ENCODE results near the gene SSC5D.

The SSC5D gene

GRCh38 chr19:55467236-55468053, 20.8 kb upstream of the SSC5D start:
- FAIRE-seq (peak; percentile 64), DNase-seq (ENCODE audit: extremely low spot score, insufficient read length, low read depth) (peak; percentile 54)

DNA sequence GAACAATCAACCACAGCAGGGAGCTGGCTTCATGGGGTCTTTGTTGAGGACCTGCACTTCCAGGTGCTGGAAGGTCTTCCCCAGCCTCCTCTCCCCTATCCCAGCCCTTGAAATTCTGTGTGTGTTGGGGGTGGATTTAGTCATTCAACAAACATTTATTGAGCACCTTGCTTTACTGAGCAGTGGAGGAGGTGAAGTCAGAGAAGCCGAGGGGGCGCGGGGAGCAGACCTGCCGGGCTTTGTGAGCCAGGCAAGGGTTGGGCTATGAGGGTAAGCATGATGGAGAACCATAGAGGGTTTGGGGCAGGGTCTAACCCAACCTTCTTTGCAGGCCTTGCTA, 20.2 kb upstream of the SSC5D start:
- FAIRE-seq, result no peak

DNA sequence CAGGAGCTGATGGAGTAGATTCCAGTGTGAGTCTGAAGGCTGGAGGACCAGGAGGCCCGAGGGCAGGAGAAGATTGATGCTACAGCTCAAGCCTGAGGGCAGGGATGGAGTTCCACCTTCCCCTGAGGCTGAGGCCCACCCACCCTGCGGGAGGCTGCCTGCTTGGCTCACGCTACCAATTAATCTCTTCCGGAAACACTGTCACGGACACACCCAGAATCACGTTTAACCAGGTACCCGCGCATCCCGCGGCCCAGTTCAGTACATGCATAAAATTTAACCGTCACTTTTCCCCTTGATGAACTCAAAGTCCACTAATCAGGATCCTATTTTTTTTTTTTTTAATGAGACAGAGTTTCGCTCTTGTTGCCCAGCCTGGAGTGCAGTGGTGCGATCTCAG, 17.0 kb upstream of the SSC5D start:
- FAIRE-seq (no peak), DNase-seq (ENCODE audit: extremely low spot score, insufficient read length, low read depth) (no peak)

More for the DNA sequence above, 20.2 kb upstream of the SSC5D start:
- no peak for DNase-seq (ENCODE audit: extremely low spot score, insufficient read length, low read depth)

- DNase-seq (ENCODE audit: extremely low spot score, insufficient read length, low read depth) (no peak), FAIRE-seq (no peak)
Observed at GRCh38 chr19:55472463-55472862, 15.8 kb upstream of the SSC5D start.

- FAIRE-seq, result no peak
- DNase-seq (ENCODE audit: extremely low spot score, insufficient read length, low read depth), result no peak
Observed at GRCh38 chr19:55473225-55474012, 14.8 kb upstream of the SSC5D start.

- FAIRE-seq, result no peak
Observed at GRCh38 chr19:55474269-55475265, 13.7 kb upstream of the SSC5D start.

DNA sequence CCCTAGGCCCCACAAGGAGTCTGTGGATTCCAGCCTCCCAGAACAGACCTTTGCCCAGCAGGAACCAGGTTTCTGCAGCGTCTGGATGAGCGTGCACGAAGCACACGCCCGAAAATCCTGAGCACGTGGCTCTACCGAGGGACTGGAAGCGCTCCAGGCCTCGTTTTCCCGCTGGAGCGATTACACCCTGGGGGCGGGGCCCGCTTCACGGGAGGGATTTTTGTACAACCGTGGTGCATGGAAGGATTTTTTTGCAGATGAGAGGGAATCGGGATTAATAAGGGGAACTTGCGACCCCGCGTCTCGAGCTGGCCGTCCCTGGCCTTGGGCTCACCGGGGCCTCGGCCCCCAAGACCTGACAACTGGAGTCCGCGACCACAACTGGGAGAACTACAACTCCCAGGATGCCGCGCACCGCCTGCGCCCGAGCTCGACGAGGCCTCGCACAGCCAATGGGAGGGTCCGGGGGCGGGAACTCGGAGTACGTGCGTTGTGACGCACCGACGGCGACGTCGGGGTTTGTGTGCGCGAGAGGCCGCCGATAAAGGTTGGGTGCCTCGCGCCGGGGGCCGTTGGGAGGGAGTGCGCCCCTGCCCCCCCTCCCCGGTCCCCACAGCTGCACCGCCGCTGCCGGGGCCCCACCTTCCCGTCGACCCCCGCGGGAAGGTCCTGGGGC, 12.0 kb upstream of the SSC5D start, which contains the start of gene ZNF628:
TSS of gene ZNF628 (plus strand) at position 518 of the 676 bp plus-strand sequence. CDS start 3,294 bp downstream, outside the sequence.
- DNase-seq (ENCODE audit: extremely low spot score, insufficient read length, low read depth) (peak; percentile 98), FAIRE-seq (peak; percentile 92)

More at GRCh38 chr19:55474269-55475265, 13.7 kb upstream of the SSC5D start:
- DNase-seq (ENCODE audit: extremely low spot score, insufficient read length, low read depth), result no peak

- no peak for FAIRE-seq
- DNase-seq (ENCODE audit: extremely low spot score, insufficient read length, low read depth), result no peak
Observed at GRCh38 chr19:55477905-55478304, 10.3 kb upstream of the SSC5D start.

- no peak for FAIRE-seq
Observed at GRCh38 chr19:55478364-55478763, 9.9 kb upstream of the SSC5D start.

GRCh38 chr19:55479045-55479444, 9.2 kb upstream of the SSC5D start:
- no peak for FAIRE-seq
- DNase-seq (ENCODE audit: extremely low spot score, insufficient read length, low read depth), result no peak

More at GRCh38 chr19:55478364-55478763, 9.9 kb upstream of the SSC5D start:
- DNase-seq (ENCODE audit: extremely low spot score, insufficient read length, low read depth), result no peak

DNA sequence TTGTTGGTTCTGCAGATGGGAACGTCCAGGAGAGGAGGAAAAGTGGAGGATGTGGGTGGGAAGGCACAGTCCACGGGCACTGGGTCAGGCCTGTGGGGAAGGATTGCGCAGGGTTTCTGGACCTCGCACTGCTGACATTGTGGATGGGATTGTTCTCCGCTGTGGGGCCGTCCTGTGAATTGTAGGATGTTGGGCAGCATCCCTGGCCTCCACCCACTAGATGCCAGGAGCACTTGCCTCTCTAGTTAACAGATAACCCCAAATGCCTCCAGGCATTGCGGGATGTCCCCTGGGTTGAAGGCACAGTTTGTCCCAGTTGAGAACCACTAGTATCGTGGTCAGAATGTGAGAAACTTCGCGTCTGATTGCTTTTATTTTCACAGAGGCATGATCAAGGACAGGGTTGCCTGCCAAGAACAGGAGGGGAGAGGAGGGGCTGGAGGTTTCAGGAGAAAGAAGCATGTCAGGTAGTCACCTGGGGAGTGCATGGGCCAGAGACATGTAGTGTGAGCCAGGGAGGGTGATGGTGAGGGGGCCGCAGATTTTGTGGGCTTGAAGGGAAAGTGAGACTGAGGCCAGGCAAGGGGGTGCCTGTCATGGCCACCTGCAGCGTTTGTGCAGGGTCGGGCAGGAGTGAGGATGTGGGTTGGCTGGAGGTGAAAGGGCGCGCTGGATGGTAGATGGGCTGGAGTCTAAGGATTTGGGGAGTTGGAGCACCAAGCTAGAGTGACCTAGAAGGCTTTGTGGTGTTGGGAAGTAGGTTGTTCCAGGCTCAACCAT, 8.6 kb upstream of the SSC5D start:
- DNase-seq (ENCODE audit: extremely low spot score, insufficient read length, low read depth) (no peak), FAIRE-seq (no peak)

DNA sequence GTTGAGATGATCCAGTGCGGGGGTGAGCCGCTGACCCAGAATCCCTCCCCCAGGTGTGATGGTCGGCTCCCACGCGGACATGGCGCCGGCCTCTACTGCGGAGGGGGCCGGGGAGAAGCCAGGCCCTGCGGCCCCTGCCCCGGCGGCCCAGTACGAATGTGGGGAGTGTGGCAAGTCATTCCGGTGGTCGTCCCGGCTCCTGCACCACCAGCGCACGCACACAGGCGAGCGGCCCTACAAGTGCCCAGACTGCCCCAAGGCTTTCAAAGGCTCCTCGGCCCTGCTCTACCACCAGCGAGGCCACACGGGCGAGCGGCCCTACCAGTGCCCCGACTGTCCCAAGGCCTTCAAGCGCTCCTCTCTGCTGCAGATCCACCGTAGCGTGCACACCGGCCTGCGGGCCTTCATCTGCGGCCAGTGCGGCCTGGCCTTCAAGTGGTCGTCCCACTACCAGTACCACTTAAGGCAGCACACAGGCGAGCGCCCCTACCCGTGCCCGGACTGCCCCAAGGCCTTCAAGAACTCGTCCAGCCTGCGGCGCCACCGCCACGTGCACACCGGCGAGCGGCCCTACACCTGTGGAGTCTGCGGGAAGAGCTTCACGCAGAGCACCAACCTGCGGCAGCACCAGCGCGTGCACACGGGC, 7.0 kb upstream of the SSC5D start:
- FAIRE-seq, result no peak
- DNase-seq (ENCODE audit: extremely low spot score, insufficient read length, low read depth), result no peak

GRCh38 chr19:55481794-55482155, 6.5 kb upstream of the SSC5D start:
- no peak for FAIRE-seq

GRCh38 chr19:55482156-55482961, 5.9 kb upstream of the SSC5D start:
- DNase-seq (ENCODE audit: extremely low spot score, insufficient read length, low read depth) (no peak), FAIRE-seq (no peak)

More at GRCh38 chr19:55481794-55482155, 6.5 kb upstream of the SSC5D start:
- DNase-seq (ENCODE audit: extremely low spot score, insufficient read length, low read depth), result no peak

DNA sequence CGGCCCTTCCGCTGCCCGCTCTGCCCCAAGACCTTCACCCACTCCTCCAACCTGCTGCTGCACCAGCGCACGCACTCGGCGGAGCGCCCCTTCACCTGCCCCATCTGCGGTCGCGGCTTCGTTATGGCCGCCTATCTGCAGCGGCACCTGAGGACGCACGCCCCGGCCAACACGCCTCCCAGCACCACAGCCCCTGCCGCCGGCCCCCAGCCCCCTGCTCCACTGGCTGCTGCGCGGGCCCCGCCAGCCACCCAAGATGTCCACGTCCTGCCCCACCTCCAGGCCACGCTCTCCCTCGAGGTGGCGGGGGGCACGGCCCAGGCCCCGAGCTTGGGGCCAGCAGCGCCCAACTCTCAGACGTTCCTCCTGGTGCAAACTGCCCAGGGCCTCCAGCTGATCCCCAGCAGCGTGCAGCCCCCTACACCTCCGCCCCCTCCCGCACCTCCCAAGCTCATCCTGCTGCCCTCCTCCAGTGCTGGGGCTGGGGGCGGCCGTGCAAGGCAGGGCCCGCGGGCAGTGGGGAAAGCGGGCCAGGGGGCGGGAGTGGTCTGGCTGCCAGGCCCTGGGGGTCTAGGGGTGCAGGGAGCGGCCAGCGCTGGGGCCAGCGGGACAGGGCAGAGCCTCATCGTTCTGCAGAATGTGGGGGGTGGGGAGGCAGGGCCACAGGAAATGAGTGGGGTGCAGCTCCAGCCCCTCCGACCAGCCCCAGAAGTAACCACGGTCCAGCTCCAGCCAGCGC, 5.1 kb upstream of the SSC5D start:
- DNase-seq (ENCODE audit: extremely low spot score, insufficient read length, low read depth) (no peak), FAIRE-seq (no peak)

- FAIRE-seq, result no peak
- no peak for DNase-seq (ENCODE audit: extremely low spot score, insufficient read length, low read depth)
Observed at GRCh38 chr19:55483706-55484592, 4.3 kb upstream of the SSC5D start.

Data from GM18507 (cell line).